ENCODE data around the gene KRT85. TPM values are rescaled to one million over a fixed set of nuclear protein-coding genes. Genes with fewer than 3 reads are reported as not detected.
"Not testable (repeated sequence)": the region's sequence is repeated elsewhere in the genome, so short reads cannot be mapped to it uniquely, and the experiment has no call there.

Gene KRT85
- polyA plus RNA-seq, 1 experiment: not detected

GRCh38 chr12:52347551-52348510, 19.4 kb downstream of the KRT85 start:
- H3K27me3 ChIP-seq (ENCODE audit: control insufficient read depth, insufficient read depth, low read length): peaks cover 19% of the 10 kb centered on the region
- TF ChIP-seq CTCF (IDR thresholded peaks at IDR 0.05; ENCODE audit: insufficient read depth, low read depth, low read length): no peak
- ChIA-PET CTCF (interaction anchor here (0.6 to 1.6 kb wide), 6 partner anchors 8 to 537 kb away, joined by 3 to 4 read pairs (median 3); no protein-coding TSS in a partner anchor), POLR2A (no interaction called here)
- no peak overlapping the region for H3K4me3 ChIP-seq (ENCODE audit: low read depth, low read length)
- no peak for DNase-seq (ENCODE audit: low read depth)
- H3K36me3 ChIP-seq (ENCODE audit: control insufficient read depth, insufficient read depth, low read length): no peaks in the 10 kb centered on the region

GRCh38 chr12:52347016-52347415, 20.3 kb downstream of the KRT85 start:
- ChIA-PET POLR2A (no interaction called here), CTCF (interaction anchor here (0.6 to 1.6 kb wide), 3 partner anchors 7 to 538 kb away, joined by 3 to 4 read pairs (median 3); no protein-coding TSS in a partner anchor)
- H3K4me3 ChIP-seq (ENCODE audit: low read depth, low read length): no peak overlapping the region
- no peak for DNase-seq (ENCODE audit: low read depth)
- no peak for TF ChIP-seq CTCF (IDR thresholded peaks at IDR 0.05; ENCODE audit: insufficient read depth, low read depth, low read length)
- no peaks in the 10 kb centered on the region for H3K36me3 ChIP-seq (ENCODE audit: control insufficient read depth, insufficient read depth, low read length)
- peaks cover 23% of the 10 kb centered on the region for H3K27me3 ChIP-seq (ENCODE audit: control insufficient read depth, insufficient read depth, low read length)

- CTCF ChIA-PET: no interaction called here
Measured at GRCh38 chr12:52346593-52346992, 20.7 kb downstream of the KRT85 start.

GRCh38 chr12:52345041-52345440, 22.2 kb downstream of the KRT85 start:
- H3K4me3 ChIP-seq (ENCODE audit: low read depth, low read length); DNase-seq (ENCODE audit: low read depth); POLR2A ChIA-PET; H3K36me3 ChIP-seq (ENCODE audit: control insufficient read depth, insufficient read depth, low read length): not testable (repeated sequence)
- peaks cover 14% of the 10 kb centered on the region for H3K27me3 ChIP-seq (ENCODE audit: control insufficient read depth, insufficient read depth, low read length)
- CTCF ChIA-PET: interaction anchor here (0.9 to 2.0 kb wide), 5 partner anchors 10 to 132 kb away, joined by 3 to 12 read pairs (median 3); no protein-coding TSS in a partner anchor

More at GRCh38 chr12:52346593-52346992, 20.7 kb downstream of the KRT85 start:
- H3K36me3 ChIP-seq (ENCODE audit: control insufficient read depth, insufficient read depth, low read length): no peaks in the 10 kb centered on the region
- DNase-seq (ENCODE audit: low read depth): no peak
- H3K4me3 ChIP-seq (ENCODE audit: low read depth, low read length): no peak overlapping the region
- POLR2A ChIA-PET: no interaction called here
- peaks cover 23% of the 10 kb centered on the region for H3K27me3 ChIP-seq (ENCODE audit: control insufficient read depth, insufficient read depth, low read length)
- no peak for TF ChIP-seq CTCF (IDR thresholded peaks at IDR 0.05; ENCODE audit: insufficient read depth, low read depth, low read length)

- no peak overlapping the region for H3K4me3 ChIP-seq (ENCODE audit: low read depth, low read length)
- CTCF ChIA-PET: interaction anchor here (0.9 to 2.0 kb wide), 3 partner anchors 11 to 65 kb away, joined by 3 to 12 read pairs (median 4); no protein-coding TSS in a partner anchor
- POLR2A ChIA-PET: no interaction called here
Measured at GRCh38 chr12:52344111-52344510, 23.2 kb downstream of the KRT85 start.

More at GRCh38 chr12:52344111-52344510, 23.2 kb downstream of the KRT85 start:
- Histone ChIP-seq H3K36me3 (ENCODE audit: control insufficient read depth, insufficient read depth, low read length) (no peaks in the 10 kb centered on the region), H3K27me3 (ENCODE audit: control insufficient read depth, insufficient read depth, low read length) (peaks cover 12% of the 10 kb centered on the region)
- DNase-seq (ENCODE audit: low read depth): no peak
- no peak for TF ChIP-seq CTCF (IDR thresholded peaks at IDR 0.05; ENCODE audit: insufficient read depth, low read depth, low read length)

Measured in BJ (cell line).